SK-N-SH (cell line): ENCODE results near the gene ARHGAP10. TPM values are rescaled to one million over a fixed set of nuclear protein-coding genes. Genes with fewer than 3 reads are reported as not detected.

Source experiments
- CTCF ChIA-PET: fragments of 300-600, 350-600 bp; formaldehyde crosslinking; extraction: SDS; loops from one replicate; lab custom pipeline; 2021; lab: Yijun Ruan, JAX
- POLR2A ChIA-PET: fragments of 350-600 bp; sonication (Branson Sonifier 250); formaldehyde crosslinking; extraction: SDS; loops from one replicate; lab custom pipeline; 2020; ENCODE audit warnings: antibody characterized with exemption, inconsistent platforms; lab: Yijun Ruan, JAX
- DNase-seq: peaks from one replicate; pipeline ENCODE4 v3.0.0; 2012
- H2AFZ ChIP-seq: fragments of 200-600 bp; sonication (generic); 2 replicates; pipeline ENCODE4 v1.8.1; 2016; ENCODE audit warnings: antibody characterized with exemption, mild to moderate bottlenecking, low read depth
- H3F3A ChIP-seq: fragments of 200-600 bp; sonication (generic); replicated peaks from 2 replicates; pipeline ENCODE3; 2016; ENCODE audit warnings: antibody characterized with exemption, mild to moderate bottlenecking; ENCODE audit not compliant: insufficient read depth
- H3K27ac ChIP-seq, 2 experiments: fragments of 200-500 bp in 1 of 2; fragments of 200-600 bp in 1 of 2; sonication (Bioruptor generic) in 1 of 2; sonication (generic), shearing (Covaris generic) in 1 of 2; 2 replicates each; pipeline versions ENCODE4 v1.5.1 to v1.6.1; 2014 to 2016; ENCODE audit warnings: low read depth in 2 of 2, inconsistent platforms in 1 of 2, low read length in 1 of 2, mild to moderate bottlenecking in 1 of 2, mixed read lengths in 1 of 2
- H3K27me3 ChIP-seq: fragments of 200-600 bp; sonication (generic), shearing (Covaris generic); 2 replicates; pipeline ENCODE4 v1.6.1; 2016; ENCODE audit warnings: mixed run types; ENCODE audit not compliant: insufficient read depth
- H3K36me3 ChIP-seq, 2 experiments: fragments of 200-500 bp in 1 of 2; fragments of 200-600 bp in 1 of 2; sonication (Bioruptor generic) in 1 of 2; sonication (generic) in 1 of 2; replicated peaks in 1 of 2; 2 replicates each; pipeline versions ENCODE3 to v1.5.1; 2014 to 2016; ENCODE audit warnings: low read length in 1 of 2, mild to moderate bottlenecking in 1 of 2; ENCODE audit not compliant: insufficient read depth in 2 of 2, control insufficient read depth in 1 of 2
- H3K4me1 ChIP-seq, 2 experiments: fragments of 200-500 bp in 1 of 2; fragments of 200-600 bp in 1 of 2; sonication (Bioruptor generic) in 1 of 2; sonication (generic), shearing (Covaris generic) in 1 of 2; 2 replicates each; pipeline versions ENCODE4 v1.5.1 to v1.6.1; 2014 to 2016; ENCODE audit warnings: low read depth in 1 of 2, low read length in 1 of 2, mixed run types in 1 of 2; ENCODE audit not compliant: insufficient read depth in 2 of 2, control insufficient read depth in 1 of 2
- H3K4me2 ChIP-seq: fragments of 200-600 bp; sonication (generic), shearing (Covaris generic); 2 replicates; pipeline ENCODE4 v1.6.1; 2017; ENCODE audit warnings: mixed run types
- H3K4me3 ChIP-seq, 2 experiments: fragments of 200-500 bp in 1 of 2; fragments of 200-600 bp in 1 of 2; sonication (Bioruptor generic) in 1 of 2; sonication (generic), shearing (Covaris generic) in 1 of 2; 2 replicates each; pipeline versions ENCODE4 v1.5.1 to v1.8.1; 2014 to 2016; ENCODE audit warnings: low read depth in 2 of 2, inconsistent platforms in 1 of 2, low read length in 1 of 2, mild to moderate bottlenecking in 1 of 2, mixed read lengths in 1 of 2, moderate library complexity in 1 of 2
- H3K79me2 ChIP-seq: fragments of 200-600 bp; sonication (generic); 2 replicates; pipeline ENCODE4 v1.8.1; 2017; ENCODE audit warnings: mild to moderate bottlenecking; ENCODE audit not compliant: insufficient read depth
- H3K9ac ChIP-seq: fragments of 200-600 bp; sonication (generic); 2 replicates; pipeline ENCODE4 v1.6.1; 2017; ENCODE audit warnings: mixed run types
- H3K9me2 ChIP-seq: fragments of 200-600 bp; sonication (generic); 2 replicates; pipeline ENCODE4 v1.6.1; 2017; ENCODE audit warnings: mixed run types
- H3K9me3 ChIP-seq: fragments of 200-600 bp; sonication (generic); 2 replicates; pipeline ENCODE4 v1.6.1; 2017; ENCODE audit warnings: mixed run types, mild to moderate bottlenecking, moderate library complexity
- H4K20me1 ChIP-seq: fragments of 200-600 bp; sonication (generic); 2 replicates; pipeline ENCODE4 v1.6.1; 2017; ENCODE audit warnings: mild to moderate bottlenecking, mixed run types; ENCODE audit not compliant: insufficient read depth
- CHD2 ChIP-seq: fragments of 150-350 bp; IDR thresholded peaks from 2 replicates; pipeline ENCODE4 v1.6.1; 2018; ENCODE audit warnings: low read length; ENCODE audit not compliant: partially characterized antibody
- ELF1 ChIP-seq: IDR thresholded peaks from 2 replicates; pipeline ENCODE4 v1.4.0; 2012
- EZH2phosphoT487 ChIP-seq: fragments of 200-600 bp; sonication (generic); IDR thresholded peaks from 2 replicates; pipeline ENCODE4 v1.6.1; 2017; ENCODE audit warnings: low read depth, mixed run types, mild to moderate bottlenecking, antibody characterized with exemption, moderate library complexity, borderline replicate concordance
- FOXJ3 ChIP-seq: sonication (generic); formaldehyde crosslinking; IDR thresholded peaks from 2 replicates; pipeline ENCODE4 v1.5.1; 2020; ENCODE audit warnings: mild to moderate bottlenecking, missing genetic modification reagents
- GABPA ChIP-seq: IDR thresholded peaks from 2 replicates; pipeline ENCODE4 v1.4.0; 2012; ENCODE audit warnings: low read depth, mild to moderate bottlenecking
- MXI1 ChIP-seq: IDR thresholded peaks from 2 replicates; pipeline ENCODE4 v1.6.1; 2012; ENCODE audit warnings: mild to moderate bottlenecking, low read depth, low read length, improper control_type of control experiment
- NRF1 ChIP-seq: IDR thresholded peaks from 2 replicates; pipeline ENCODE4 v1.6.1; 2012; ENCODE audit warnings: low read depth, mild to moderate bottlenecking, low read length
- RAD21 ChIP-seq: IDR thresholded peaks from 2 replicates; pipeline ENCODE4 v1.6.1; 2012; ENCODE audit warnings: mild to moderate bottlenecking, low read length
- RFX5 ChIP-seq: IDR thresholded peaks from 2 replicates; pipeline ENCODE4 v1.6.1; 2012; ENCODE audit warnings: mild to moderate bottlenecking, improper control_type of control experiment, low read length
- SMC3 ChIP-seq: IDR thresholded peaks from 2 replicates; pipeline ENCODE4 v1.6.1; 2012; ENCODE audit warnings: low read depth, low read length, improper control_type of control experiment
- TCF12 ChIP-seq: IDR thresholded peaks from 2 replicates; pipeline ENCODE4 v1.4.0; 2012
- TEAD4 ChIP-seq: IDR thresholded peaks from 2 replicates; pipeline ENCODE4 v1.4.0; 2012; ENCODE audit warnings: mild to moderate bottlenecking, borderline replicate concordance; ENCODE audit not compliant: insufficient read depth
- WGBS: methylation state at CpG from one replicate; pipeline ENCODE4 v1.1.6; 2017; ENCODE audit warnings: low lambda C conversion rate; 5-methylcytosine and 5-hydroxymethylcytosine counted together
- polyA plus RNA-seq, 3 experiments: library from polyadenylated mRNA; depleted of rRNA; stranded (reverse); fragments of >200 nt; gene quantifications; 2 replicates each; pipeline ENCODE4 v1.2.3, GENCODE V29; 2012
- TF ChIP-seq, protein P1 (sequence below): IDR thresholded peaks from 2 replicates; pipeline ENCODE4 v1.4.0; 2012; ENCODE audit warnings: low read depth, borderline replicate concordance
- TF ChIP-seq, protein P2 (sequence below): IDR thresholded peaks from 2 replicates; pipeline ENCODE4 v1.6.1; 2012; ENCODE audit warnings: mild to moderate bottlenecking, low read depth, low read length, moderate library complexity

The ARHGAP10 gene
- polyA plus RNA-seq, 1 of the 3 experiments (the other 2 are of a cell fraction): 15.1 TPM

DNA sequence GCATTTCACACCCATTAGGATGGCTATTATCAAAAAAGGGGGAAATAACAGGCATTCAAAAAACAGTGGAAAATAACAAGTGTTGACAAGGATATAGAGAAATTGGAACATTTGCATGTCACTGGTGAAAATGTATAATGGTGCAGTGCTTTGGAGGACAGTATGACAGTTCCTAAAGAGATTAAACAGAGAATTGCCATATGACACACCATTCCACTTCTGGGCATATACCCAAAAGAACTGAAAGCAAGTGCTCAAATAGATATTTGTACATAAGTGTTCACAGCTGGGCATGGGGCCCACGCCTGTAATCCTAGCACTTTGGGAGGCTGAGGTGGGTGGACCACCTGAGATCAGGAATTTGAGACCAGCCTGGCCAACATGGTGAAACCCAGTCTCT, 362.3 kb downstream of the ARHGAP10 start:
- 71% methylated on average over 1 of the region's 1 CpG for WGBS
- CTCF ChIA-PET: no interaction called here
- no peak overlapping the region for H3K27ac ChIP-seq

DNA sequence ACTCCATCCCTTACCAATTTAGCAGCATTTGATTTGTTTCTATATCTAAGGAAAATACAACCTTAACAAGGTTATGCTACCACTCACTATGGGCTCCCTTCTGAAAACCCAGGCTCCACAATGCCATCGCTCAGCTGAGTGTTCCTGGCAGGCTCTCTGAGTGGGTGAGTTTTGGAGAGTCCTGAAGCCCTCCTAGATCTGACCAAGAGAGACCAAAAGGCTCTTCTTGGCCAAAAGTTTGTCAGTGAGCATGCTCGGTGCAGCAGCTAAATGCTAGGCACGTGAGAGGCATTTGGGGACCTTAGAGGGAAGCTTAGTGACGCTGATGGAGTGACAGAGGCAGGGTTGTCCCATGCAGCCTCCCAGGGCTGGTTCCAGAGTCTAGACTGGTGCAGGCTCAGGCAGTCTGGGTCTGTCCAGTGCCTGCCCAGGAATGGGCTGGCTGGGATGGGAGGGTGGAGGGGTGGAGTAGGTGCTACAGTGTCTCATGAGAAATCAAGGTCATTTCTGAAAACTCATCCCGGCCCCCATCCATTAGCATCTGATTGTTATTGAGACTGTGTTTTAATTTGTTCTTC, 363.5 kb downstream of the ARHGAP10 start:
- POLR2A ChIA-PET: no interaction called here
- no peaks in the 10 kb centered on the region for H3K9me2 ChIP-seq
- TF ChIP-seq CHD2 (no peak), RAD21 (no peak), FOXJ3 (CRISPR knock-in tag) (no peak), TEAD4 (no peak), ELF1 (no peak), RFX5 (no peak), TCF12 (no peak)
- H3K4me2 ChIP-seq: no peak overlapping the region
- H3K9ac ChIP-seq: no peak overlapping the region
- no peak for DNase-seq
- WGBS: 93% methylated on average over 5 of the region's 5 CpGs
- H4K20me1 ChIP-seq: no peaks in the 10 kb centered on the region
- no peaks in the 10 kb centered on the region for H3F3A ChIP-seq
- H3K36me3 ChIP-seq: no peaks in the 10 kb centered on the region
- H3K79me2 ChIP-seq: no peaks in the 10 kb centered on the region
- no peak overlapping the region for H3K4me3 ChIP-seq
- H3K27me3 ChIP-seq: no peaks in the 10 kb centered on the region
- peaks cover 0 to 5% of the 10 kb centered on the region in 2 experiments; a peak in 1 of 4 replicates for H3K4me1 ChIP-seq
- no peak overlapping the region for H2AFZ ChIP-seq
- CTCF ChIA-PET: no interaction called here
- no peaks in the 10 kb centered on the region for H3K9me3 ChIP-seq
- no peak overlapping the region for H3K27ac ChIP-seq

More for the DNA sequence above, 362.3 kb downstream of the ARHGAP10 start:
- H4K20me1 ChIP-seq: no peaks in the 10 kb centered on the region
- H3K4me2 ChIP-seq: no peak overlapping the region
- H3K9me3 ChIP-seq: no peaks in the 10 kb centered on the region
- DNase-seq: no peak
- TF ChIP-seq EZH2phosphoT487 (no peak), TEAD4 (no peak), NRF1 (no peak), SMC3 (no peak), GABPA (no peak), MXI1 (no peak)
- TF ChIP-seq, protein P1, sequence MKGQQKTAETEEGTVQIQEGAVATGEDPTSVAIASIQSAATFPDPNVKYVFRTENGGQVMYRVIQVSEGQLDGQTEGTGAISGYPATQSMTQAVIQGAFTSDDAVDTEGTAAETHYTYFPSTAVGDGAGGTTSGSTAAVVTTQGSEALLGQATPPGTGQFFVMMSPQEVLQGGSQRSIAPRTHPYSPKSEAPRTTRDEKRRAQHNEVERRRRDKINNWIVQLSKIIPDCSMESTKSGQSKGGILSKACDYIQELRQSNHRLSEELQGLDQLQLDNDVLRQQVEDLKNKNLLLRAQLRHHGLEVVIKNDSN: no peak
- TF ChIP-seq, protein P2, sequence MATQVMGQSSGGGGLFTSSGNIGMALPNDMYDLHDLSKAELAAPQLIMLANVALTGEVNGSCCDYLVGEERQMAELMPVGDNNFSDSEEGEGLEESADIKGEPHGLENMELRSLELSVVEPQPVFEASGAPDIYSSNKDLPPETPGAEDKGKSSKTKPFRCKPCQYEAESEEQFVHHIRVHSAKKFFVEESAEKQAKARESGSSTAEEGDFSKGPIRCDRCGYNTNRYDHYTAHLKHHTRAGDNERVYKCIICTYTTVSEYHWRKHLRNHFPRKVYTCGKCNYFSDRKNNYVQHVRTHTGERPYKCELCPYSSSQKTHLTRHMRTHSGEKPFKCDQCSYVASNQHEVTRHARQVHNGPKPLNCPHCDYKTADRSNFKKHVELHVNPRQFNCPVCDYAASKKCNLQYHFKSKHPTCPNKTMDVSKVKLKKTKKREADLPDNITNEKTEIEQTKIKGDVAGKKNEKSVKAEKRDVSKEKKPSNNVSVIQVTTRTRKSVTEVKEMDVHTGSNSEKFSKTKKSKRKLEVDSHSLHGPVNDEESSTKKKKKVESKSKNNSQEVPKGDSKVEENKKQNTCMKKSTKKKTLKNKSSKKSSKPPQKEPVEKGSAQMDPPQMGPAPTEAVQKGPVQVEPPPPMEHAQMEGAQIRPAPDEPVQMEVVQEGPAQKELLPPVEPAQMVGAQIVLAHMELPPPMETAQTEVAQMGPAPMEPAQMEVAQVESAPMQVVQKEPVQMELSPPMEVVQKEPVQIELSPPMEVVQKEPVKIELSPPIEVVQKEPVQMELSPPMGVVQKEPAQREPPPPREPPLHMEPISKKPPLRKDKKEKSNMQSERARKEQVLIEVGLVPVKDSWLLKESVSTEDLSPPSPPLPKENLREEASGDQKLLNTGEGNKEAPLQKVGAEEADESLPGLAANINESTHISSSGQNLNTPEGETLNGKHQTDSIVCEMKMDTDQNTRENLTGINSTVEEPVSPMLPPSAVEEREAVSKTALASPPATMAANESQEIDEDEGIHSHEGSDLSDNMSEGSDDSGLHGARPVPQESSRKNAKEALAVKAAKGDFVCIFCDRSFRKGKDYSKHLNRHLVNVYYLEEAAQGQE: no peak
- no peak overlapping the region for H3K4me3 ChIP-seq
- H3K79me2 ChIP-seq: no peaks in the 10 kb centered on the region
- no peaks in the 10 kb centered on the region for H3K36me3 ChIP-seq
- POLR2A ChIA-PET: no interaction called here
- no peaks in the 10 kb centered on the region for H3F3A ChIP-seq
- H2AFZ ChIP-seq: no peak overlapping the region
- peaks cover 0 to 5% of the 10 kb centered on the region in 2 experiments; a peak in 1 of 4 replicates for H3K4me1 ChIP-seq
- no peak overlapping the region for H3K9ac ChIP-seq
- H3K9me2 ChIP-seq: no peaks in the 10 kb centered on the region
- H3K27me3 ChIP-seq: no peaks in the 10 kb centered on the region
